Measurements from ENCODE around the gene LRRC71.

DNA sequence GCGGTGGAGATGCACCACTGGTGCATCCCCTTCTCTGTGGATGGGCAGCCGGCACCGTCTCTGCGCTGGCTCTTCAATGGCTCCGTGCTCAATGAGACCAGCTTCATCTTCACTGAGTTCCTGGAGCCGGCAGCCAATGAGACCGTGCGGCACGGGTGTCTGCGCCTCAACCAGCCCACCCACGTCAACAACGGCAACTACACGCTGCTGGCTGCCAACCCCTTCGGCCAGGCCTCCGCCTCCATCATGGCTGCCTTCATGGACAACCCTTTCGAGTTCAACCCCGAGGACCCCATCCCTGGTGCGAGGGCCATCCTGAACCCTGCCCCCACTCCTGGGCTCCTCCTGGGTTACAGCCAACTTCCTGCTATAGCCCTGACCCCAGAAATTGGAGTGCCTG is 46.8 kb upstream of the LRRC71 start:
- no peak for TF ChIP-seq POLR2A (IDR thresholded peaks at IDR 0.05)
- no peak for TF ChIP-seq POLR2AphosphoS5 (IDR thresholded peaks at IDR 0.05)
- TF ChIP-seq, protein P1, sequence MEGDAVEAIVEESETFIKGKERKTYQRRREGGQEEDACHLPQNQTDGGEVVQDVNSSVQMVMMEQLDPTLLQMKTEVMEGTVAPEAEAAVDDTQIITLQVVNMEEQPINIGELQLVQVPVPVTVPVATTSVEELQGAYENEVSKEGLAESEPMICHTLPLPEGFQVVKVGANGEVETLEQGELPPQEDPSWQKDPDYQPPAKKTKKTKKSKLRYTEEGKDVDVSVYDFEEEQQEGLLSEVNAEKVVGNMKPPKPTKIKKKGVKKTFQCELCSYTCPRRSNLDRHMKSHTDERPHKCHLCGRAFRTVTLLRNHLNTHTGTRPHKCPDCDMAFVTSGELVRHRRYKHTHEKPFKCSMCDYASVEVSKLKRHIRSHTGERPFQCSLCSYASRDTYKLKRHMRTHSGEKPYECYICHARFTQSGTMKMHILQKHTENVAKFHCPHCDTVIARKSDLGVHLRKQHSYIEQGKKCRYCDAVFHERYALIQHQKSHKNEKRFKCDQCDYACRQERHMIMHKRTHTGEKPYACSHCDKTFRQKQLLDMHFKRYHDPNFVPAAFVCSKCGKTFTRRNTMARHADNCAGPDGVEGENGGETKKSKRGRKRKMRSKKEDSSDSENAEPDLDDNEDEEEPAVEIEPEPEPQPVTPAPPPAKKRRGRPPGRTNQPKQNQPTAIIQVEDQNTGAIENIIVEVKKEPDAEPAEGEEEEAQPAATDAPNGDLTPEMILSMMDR (IDR thresholded peaks at IDR 0.05) = no peak
- no peak for TF ChIP-seq EP300 (IDR thresholded peaks at IDR 0.05)
